KOPT-K1 (cell line): ENCODE results near the gene TNFAIP8.
"Not testable (repeated sequence)": the region's sequence is repeated elsewhere in the genome, so short reads cannot be mapped to it uniquely, and the experiment has no call there.

Experiments
- H3K27ac ChIP-seq: fragments of 200-600 bp; sonication (generic); 2 replicates; pipeline ENCODE4 v1.5.1; 2016; ENCODE audit warnings: antibody characterized with exemption, mild to moderate bottlenecking, low read depth, low read length; ENCODE audit not compliant: poor library complexity, severe bottlenecking
- H3K36me3 ChIP-seq: fragments of 200-600 bp; sonication (generic); 2 replicates; pipeline ENCODE4 v1.5.1; 2017; ENCODE audit warnings: antibody characterized with exemption, mild to moderate bottlenecking, low read length, moderate library complexity; ENCODE audit not compliant: insufficient read depth
- H3K9me3 ChIP-seq: fragments of 200-600 bp; sonication (generic); 2 replicates; pipeline ENCODE4 v1.5.1; 2017; ENCODE audit warnings: antibody characterized with exemption, low read length, mild to moderate bottlenecking; ENCODE audit not compliant: insufficient read depth, poor library complexity, severe bottlenecking

The TNFAIP8 gene

DNA sequence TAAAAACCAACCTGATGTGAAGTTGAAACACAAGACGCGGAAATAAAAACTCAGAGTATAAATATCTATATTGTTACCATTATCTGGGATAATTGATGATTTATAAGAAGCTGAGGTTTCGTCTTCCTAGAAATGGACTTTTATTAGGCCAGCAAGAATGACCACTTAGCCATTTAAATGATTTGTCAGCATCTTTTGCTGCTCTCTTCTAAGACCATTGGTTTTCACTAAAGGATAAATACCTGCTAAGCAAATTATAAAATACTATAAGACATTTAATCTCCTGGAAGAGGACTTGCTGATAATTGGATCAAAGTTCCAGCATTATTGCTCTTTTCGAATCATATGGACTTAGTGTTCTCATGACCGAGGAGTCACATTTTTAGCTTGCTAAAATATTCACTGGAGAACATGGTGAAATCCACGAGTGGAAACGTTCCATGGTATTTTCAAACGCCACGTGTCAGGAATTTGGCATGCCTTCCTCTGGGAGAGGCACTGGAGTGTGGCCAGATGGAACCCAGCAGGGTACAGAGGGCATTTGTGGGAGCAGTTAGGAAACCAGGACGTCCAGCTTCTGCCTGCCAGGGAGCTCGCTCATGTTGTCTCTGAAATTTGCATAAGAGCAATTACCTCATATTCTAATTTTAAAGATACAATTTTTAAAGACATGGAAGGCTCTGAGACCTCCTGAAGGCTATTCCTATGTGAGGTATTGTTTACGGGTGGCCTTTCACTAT is 43.1 kb downstream of the TNFAIP8 start:
- peaks cover 18% of the 10 kb centered on the region for H3K36me3 ChIP-seq
- H3K27ac ChIP-seq, result no peak overlapping the region
- no peaks in the 10 kb centered on the region for H3K9me3 ChIP-seq

GRCh38 chr5:119400245-119400644 is 44.4 kb downstream of the TNFAIP8 start:
- Histone ChIP-seq H3K27ac (no peak overlapping the region), H3K36me3 (peaks cover 7% of the 10 kb centered on the region), H3K9me3 (no peaks in the 10 kb centered on the region)

DNA sequence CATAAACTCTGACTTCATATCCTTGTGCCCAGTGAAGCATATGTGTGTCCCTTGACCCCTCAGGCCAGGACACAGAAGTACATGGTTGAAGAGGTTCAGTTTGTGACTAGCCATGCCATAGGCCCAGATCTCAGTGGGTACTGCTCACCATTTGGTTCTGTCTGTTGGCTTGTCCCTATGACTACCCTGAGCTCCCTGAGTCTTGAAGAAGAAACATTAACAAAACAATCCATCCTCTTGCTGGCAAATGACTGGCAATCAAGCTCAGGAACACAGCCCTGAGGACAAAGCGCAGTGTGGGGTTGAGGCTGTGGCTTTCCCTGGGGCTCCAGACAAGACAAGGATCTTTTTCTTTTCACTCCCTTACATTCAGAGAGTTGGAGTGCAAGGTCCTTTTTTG is 46.3 kb downstream of the TNFAIP8 start:
- H3K36me3 ChIP-seq, result no peaks in the 10 kb centered on the region
- H3K27ac ChIP-seq, result no peak overlapping the region
- H3K9me3 ChIP-seq, result no peaks in the 10 kb centered on the region

DNA sequence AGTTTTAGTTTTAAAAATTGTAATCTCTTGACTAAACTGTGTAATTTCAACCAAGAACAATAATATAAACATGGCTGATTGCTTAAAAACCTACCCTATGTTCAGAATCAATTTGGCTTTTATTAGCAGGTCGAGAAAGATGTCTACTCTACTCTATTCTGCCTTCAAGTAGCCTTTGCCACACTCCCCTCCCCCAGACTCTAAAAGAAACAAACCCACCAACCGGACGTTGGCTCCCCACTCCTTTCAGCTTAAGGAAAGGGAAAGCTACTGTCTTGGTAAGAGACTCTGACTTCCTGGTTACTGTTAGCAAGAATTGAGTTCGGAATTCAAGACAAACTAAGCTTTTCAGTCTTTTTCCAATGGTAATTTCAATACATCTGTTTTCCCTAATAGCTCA is 46.7 kb downstream of the TNFAIP8 start:
- no peaks in the 10 kb centered on the region for H3K36me3 ChIP-seq
- H3K9me3 ChIP-seq, result no peaks in the 10 kb centered on the region
- no peak overlapping the region for H3K27ac ChIP-seq

GRCh38 chr5:119404033-119404432 is 48.2 kb downstream of the TNFAIP8 start:
- Histone ChIP-seq H3K27ac (no peak overlapping the region), H3K36me3 (no peaks in the 10 kb centered on the region), H3K9me3 (no peaks in the 10 kb centered on the region)

DNA sequence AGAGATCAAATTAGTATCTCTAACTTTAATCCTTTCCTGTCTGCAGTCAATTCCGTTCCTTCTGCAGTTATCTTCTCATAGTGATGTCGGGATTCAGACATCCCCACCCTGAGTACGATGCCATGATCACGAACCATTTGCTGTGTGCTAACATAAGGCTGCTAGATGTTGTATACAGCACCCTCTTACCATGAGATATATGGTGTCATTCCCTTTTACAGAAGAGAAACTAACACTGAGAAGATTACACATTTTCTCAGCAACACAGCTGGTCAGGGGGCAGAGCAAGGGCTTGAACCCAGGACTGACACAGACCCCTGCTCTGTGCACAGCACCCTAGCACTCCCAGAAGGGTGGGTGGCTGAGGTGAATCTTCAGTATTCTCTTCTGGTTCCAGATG is 49.6 kb downstream of the TNFAIP8 start:
- no peak overlapping the region for H3K27ac ChIP-seq
- H3K36me3 ChIP-seq, result no peaks in the 10 kb centered on the region

DNA sequence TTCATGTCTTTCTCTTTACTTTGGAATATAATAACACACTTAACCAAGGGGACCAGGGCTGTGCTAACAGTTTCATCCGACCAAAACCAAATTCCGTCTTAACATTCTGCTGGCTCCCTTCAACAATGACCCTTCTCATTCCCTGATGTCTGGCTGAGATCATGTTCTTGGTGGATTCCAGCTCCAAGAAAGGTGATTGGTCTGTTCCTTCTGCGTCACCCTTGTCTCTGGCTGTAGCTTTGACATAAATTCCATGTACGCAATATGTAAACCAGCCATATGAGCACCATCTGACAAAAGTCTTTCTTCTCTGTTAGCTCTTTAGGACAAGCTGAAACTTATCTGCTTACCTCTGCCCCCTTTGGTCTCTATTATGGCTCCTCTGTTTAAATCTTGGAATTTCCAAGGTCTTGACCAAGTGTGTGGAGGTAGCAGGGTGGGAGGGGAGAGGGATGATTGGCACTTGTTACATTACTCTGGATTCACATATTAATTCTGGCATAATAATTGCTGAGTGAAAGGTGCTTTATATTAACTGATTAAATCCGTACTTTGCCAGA is 50.8 kb downstream of the TNFAIP8 start:
- Histone ChIP-seq H3K9me3 (no peaks in the 10 kb centered on the region), H3K36me3 (no peaks in the 10 kb centered on the region), H3K27ac (no peak overlapping the region)

More for the DNA sequence above, 49.6 kb downstream of the TNFAIP8 start:
- H3K9me3 ChIP-seq, result no peaks in the 10 kb centered on the region

GRCh38 chr5:119409235-119409815 is 53.5 kb downstream of the TNFAIP8 start:
- no peaks in the 10 kb centered on the region for H3K36me3 ChIP-seq
- H3K27ac ChIP-seq, result no peak overlapping the region
- no peaks in the 10 kb centered on the region for H3K9me3 ChIP-seq

- Histone ChIP-seq H3K36me3 (no peaks in the 10 kb centered on the region), H3K9me3 (no peaks in the 10 kb centered on the region), H3K27ac (no peak overlapping the region)
Observed at GRCh38 chr5:119410448-119411159, 54.8 kb downstream of the TNFAIP8 start.

DNA sequence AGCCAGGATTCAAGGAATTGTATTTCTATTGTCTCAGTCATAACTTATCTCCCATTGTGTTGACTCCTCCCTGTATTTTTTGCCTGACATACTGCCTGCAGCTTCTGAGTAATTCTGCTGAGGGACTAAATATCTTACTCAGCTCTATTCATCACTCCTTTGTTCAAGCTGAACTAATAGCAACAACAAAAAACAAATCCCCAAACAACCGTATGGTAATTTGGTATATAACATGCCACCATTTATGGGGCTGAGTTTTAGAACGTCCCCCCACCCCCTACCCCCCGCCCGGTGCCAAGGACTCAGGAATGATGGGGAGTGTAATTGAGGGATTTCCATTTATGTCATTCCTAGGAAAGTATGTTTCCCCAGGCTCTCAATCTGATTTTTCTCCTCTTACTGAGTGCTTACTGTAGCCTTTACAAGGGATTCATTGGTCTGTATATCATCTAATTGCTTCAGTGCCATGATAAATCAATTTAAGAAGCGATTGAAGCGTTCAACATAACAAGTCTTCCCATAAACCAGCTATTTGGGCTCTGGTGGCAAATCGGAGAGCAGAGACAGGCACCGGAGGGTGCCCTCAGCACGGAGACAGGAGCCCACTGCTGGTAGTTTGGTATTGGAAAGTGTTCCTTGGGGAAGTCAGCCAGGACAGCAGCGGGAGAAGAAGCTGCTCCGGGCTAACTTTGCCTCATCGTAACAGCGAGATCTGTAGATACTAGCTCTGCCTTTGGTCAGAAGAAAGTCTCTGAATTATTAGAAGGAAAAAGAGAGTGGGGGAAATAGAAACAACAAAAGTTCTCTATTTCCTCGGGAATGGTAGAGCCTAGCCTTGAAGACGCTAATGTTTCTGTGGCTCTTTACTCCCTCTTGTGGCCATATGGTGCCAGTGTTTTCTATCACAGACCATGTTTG is 55.8 kb downstream of the TNFAIP8 start:
- H3K9me3 ChIP-seq, result no peaks in the 10 kb centered on the region
- no peaks in the 10 kb centered on the region for H3K36me3 ChIP-seq
- H3K27ac ChIP-seq, result peak overlapping the region; percentile 52

- peak overlapping the region; percentile 52 for H3K27ac ChIP-seq
- H3K36me3 ChIP-seq, result no peaks in the 10 kb centered on the region
Observed at GRCh38 chr5:119412279-119413227, 56.7 kb downstream of the TNFAIP8 start.

DNA sequence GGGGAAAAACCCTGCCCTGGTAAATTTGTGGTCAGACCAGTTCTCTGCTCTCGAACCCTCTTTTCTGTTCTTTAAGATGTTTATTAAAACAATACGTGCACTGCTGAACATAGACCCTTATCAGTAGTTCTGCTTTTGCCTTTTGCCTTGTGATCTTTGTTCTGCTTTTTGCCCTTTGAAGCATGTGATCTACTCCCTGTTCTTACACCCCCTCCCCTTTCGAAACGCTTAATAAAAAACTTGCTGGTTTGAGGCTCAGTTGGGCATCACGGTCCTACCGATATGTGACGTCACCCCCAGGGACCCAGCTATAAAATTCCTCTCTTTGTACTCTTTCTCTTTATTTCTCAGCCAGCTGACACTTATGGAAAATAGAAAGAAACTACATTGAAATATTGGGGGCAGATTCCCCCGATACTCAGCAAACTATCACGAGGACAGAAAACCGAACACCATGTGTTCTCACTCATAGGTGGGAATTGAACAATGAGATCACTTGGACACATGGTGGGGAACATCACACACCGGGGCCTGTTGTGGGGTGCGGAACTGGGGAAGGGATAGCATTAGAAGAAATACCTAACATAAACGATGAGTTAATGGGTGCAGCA is 58.4 kb downstream of the TNFAIP8 start:
- H3K9me3 ChIP-seq, H3K36me3 ChIP-seq, H3K27ac ChIP-seq: not testable (repeated sequence)

More at GRCh38 chr5:119412279-119413227, 56.7 kb downstream of the TNFAIP8 start:
- H3K9me3 ChIP-seq, result no peaks in the 10 kb centered on the region

DNA sequence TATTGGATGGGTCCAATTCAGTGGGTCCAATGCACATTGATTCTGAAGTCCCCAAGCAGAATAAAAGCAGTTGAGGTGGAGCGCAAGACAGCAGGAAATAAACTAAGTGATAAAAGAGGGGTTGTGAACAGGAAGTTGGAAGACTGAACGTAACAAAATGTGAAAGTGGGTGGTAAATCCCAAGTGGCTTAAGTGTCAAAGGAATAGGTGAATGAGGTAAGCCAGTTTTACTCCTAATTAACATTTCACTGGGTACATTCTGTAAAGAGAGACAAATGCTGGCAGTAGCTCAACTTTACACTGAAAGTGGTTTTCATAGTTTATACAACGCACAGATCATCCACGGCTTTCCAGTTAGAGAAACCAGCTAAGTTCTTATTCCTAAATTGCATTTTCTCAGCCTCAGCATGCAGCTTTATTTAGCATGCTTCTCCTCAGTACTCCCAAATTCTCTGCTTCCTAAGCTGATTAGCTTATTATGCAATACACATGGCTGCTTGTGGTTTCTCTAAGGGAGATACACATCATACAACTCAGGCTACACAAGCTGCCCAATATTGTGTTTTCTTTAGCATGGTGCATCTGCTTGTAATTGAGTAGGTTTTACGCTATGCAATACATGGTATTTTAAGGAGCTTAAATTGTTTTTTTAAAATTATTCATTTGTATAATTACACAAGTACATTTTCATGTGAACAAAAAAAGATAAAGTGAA is 62.2 kb downstream of the TNFAIP8 start:
- Histone ChIP-seq H3K27ac (no peak overlapping the region), H3K36me3 (no peaks in the 10 kb centered on the region), H3K9me3 (no peaks in the 10 kb centered on the region)
